Neural crest cell (in vitro differentiated cells): ENCODE measurements around the gene RPP14. TPM values are rescaled to one million over a fixed set of nuclear protein-coding genes. Genes with fewer than 3 reads are reported as not detected.

Source experiments
- DNase-seq: peaks from one replicate; pipeline ENCODE4 v3.0.0; 2021; ENCODE audit warnings: low read depth, mixed read lengths, low spot score
- H3K27ac Mint-ChIP-seq: one replicate; pipeline ENCODE4 v1.8.0; 2021; ENCODE audit warnings: mild to moderate bottlenecking, mixed read lengths; ENCODE audit not compliant: unreplicated experiment
- H3K27me3 Mint-ChIP-seq: 2 replicates; pipeline ENCODE4 v1.8.0; 2021; ENCODE audit warnings: low read depth, mild to moderate bottlenecking, mixed read lengths
- H3K36me3 Mint-ChIP-seq: 2 replicates; pipeline ENCODE4 v1.8.0; 2021; ENCODE audit warnings: low read depth, mild to moderate bottlenecking, mixed read lengths
- H3K4me1 Mint-ChIP-seq: 2 replicates; pipeline ENCODE4 v1.8.0; 2021; ENCODE audit warnings: mixed read lengths
- H3K4me3 Mint-ChIP-seq: one replicate; pipeline ENCODE4 v1.8.0; 2021; ENCODE audit warnings: mild to moderate bottlenecking, mixed read lengths
- H3K9me3 Mint-ChIP-seq: 2 replicates; pipeline ENCODE4 v1.8.0; 2021; ENCODE audit warnings: mixed read lengths
- CTCF ChIP-seq: fragments of 200-600 bp; sonication (generic); conservative IDR thresholded peaks from 2 replicates; pipeline ENCODE4 v1.5.0; 2021; ENCODE audit warnings: antibody characterized with exemption, mild to moderate bottlenecking
- total RNA-seq: library from RNA; stranded (reverse); gene quantifications from 2 replicates; pipeline ENCODE4 v1.2.1, GENCODE V29; 2021

The RPP14 gene
- total RNA-seq, 1 donor from 2014 or later: 29.9 TPM

- no peaks in the 10 kb centered on the region for H3K9me3 Mint-ChIP-seq
- H3K4me1 Mint-ChIP-seq: peaks cover 23% of the 10 kb centered on the region
- peaks cover 14% of the 10 kb centered on the region for H3K27me3 Mint-ChIP-seq
- no peak for DNase-seq
- H3K4me3 Mint-ChIP-seq: peak overlapping the region; percentile 98
- peak; percentile 72 for TF ChIP-seq CTCF
- peak overlapping the region; percentile 12 for H3K27ac Mint-ChIP-seq
- H3K36me3 Mint-ChIP-seq: peaks cover 14% of the 10 kb centered on the region
Observed at GRCh38 chr3:58307639-58308215, 1.7 kb downstream of the RPP14 start.

- Mint-ChIP-seq H3K27me3 (peaks cover 7% of the 10 kb centered on the region), H3K36me3 (peaks cover 17% of the 10 kb centered on the region), H3K4me3 (peak overlapping the region; percentile 98), H3K4me1 (peaks cover 23% of the 10 kb centered on the region), H3K27ac (no peak overlapping the region), H3K9me3 (no peaks in the 10 kb centered on the region)
- TF ChIP-seq CTCF: no peak
- DNase-seq: no peak
Observed at GRCh38 chr3:58308728-58309127, 2.7 kb downstream of the RPP14 start.

DNA sequence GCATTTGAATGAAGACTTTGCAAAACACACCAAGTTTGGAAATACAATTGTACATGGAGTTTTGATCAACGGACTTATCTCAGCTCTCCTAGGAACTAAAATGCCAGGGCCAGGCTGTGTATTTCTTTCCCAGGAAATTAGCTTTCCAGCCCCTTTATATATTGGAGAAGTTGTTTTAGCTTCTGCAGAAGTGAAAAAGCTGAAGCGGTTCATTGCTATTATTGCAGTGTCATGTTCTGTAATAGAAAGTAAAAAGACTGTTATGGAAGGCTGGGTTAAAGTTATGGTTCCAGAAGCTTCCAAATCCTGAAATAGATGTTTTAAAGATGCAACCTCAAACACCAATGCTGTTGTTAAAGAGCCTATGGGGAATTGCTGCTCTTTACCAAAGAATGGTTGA lies 11.8 kb downstream of the RPP14 start:
- Mint-ChIP-seq H3K36me3 (peaks cover 20% of the 10 kb centered on the region), H3K9me3 (no peaks in the 10 kb centered on the region), H3K27me3 (no peaks in the 10 kb centered on the region), H3K4me1 (no peaks in the 10 kb centered on the region), H3K27ac (no peak overlapping the region), H3K4me3 (no peak overlapping the region)
- no peak for TF ChIP-seq CTCF
- no peak for DNase-seq

- H3K27me3 Mint-ChIP-seq: no peaks in the 10 kb centered on the region
- no peak for TF ChIP-seq CTCF
- DNase-seq: no peak
- H3K4me1 Mint-ChIP-seq: no peaks in the 10 kb centered on the region
- peaks cover 7% of the 10 kb centered on the region for H3K36me3 Mint-ChIP-seq
- H3K9me3 Mint-ChIP-seq: no peaks in the 10 kb centered on the region
- H3K27ac Mint-ChIP-seq: no peak overlapping the region
- no peak overlapping the region for H3K4me3 Mint-ChIP-seq
Observed at GRCh38 chr3:58321791-58322190, 15.7 kb downstream of the RPP14 start.

DNA sequence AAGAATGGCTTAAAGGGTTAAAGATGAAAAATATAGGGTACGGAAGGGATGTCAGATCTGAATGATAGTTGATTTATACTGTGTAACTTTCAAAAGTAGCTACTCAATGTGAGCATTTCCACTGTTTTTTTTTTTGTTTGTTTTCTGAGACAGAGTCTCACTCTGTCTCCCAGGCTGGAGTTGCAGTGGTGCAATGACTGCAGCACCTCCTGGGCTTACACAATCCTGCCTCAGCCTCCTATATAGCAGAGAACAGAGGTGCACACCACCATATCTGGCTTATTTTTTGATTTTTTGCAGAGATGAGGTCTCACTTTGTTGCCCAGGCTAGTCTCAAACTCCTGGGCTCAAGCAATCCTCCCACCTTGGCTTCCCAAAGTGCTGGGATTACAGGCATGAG lies 16.7 kb downstream of the RPP14 start:
- Mint-ChIP-seq H3K27ac (no peak overlapping the region), H3K4me1 (no peaks in the 10 kb centered on the region), H3K9me3 (no peaks in the 10 kb centered on the region), H3K4me3 (no peak overlapping the region), H3K36me3 (peaks cover 7% of the 10 kb centered on the region), H3K27me3 (no peaks in the 10 kb centered on the region)
- TF ChIP-seq CTCF: no peak
- DNase-seq: no peak
